Measurements from ENCODE around the gene VCL.
"Not testable (repeated sequence)": the region's sequence is repeated elsewhere in the genome, so short reads cannot be mapped to it uniquely, and the experiment has no call there.

The VCL gene

GRCh38 chr10:73973427-73973826, 24.5 kb upstream of the VCL start:
- no peak for DNase-seq

GRCh38 chr10:73974309-73974946, 23.5 kb upstream of the VCL start:
- DNase-seq, result no peak

GRCh38 chr10:73975388-73975787, 22.5 kb upstream of the VCL start:
- DNase-seq, result no peak

- no peak for DNase-seq
These were observed 18.6 kb upstream of the VCL start for GRCh38 chr10:73979141-73979808.

- DNase-seq, result no peak
These were observed 18.0 kb upstream of the VCL start for GRCh38 chr10:73979809-73980433.

- DNase-seq, result no peak
These were observed 16.1 kb upstream of the VCL start for GRCh38 chr10:73981812-73982211.

- no peak for DNase-seq
These were observed 14.5 kb upstream of the VCL start for GRCh38 chr10:73983096-73984047.

GRCh38 chr10:73989594-73990150, 8.2 kb upstream of the VCL start:
- no peak for DNase-seq

- no peak for DNase-seq
These were observed 6.6 kb upstream of the VCL start for GRCh38 chr10:73991203-73991883.

- DNase-seq, result no peak
These were observed 6.1 kb upstream of the VCL start for GRCh38 chr10:73991884-73992245.

GRCh38 chr10:73992899-73993788, 4.8 kb upstream of the VCL start:
- no peak for DNase-seq

GRCh38 chr10:73995035-73995358, 2.9 kb upstream of the VCL start:
- no peak for DNase-seq

- no peak for DNase-seq
These were observed 492 bp upstream of the VCL start for GRCh38 chr10:73997461-73997786.

GRCh38 chr10:73998623-73998928, 660 bp downstream of the VCL start:
- no peak for DNase-seq

- peak; percentile 0 to 3 for DNase-seq
These were observed 1.2 kb downstream of the VCL start for GRCh38 chr10:73998929-73999691.

GRCh38 chr10:73999703-74000102, 1.8 kb downstream of the VCL start:
- DNase-seq, result no peak

GRCh38 chr10:74000244-74000643, 2.3 kb downstream of the VCL start:
- not testable (repeated sequence) for DNase-seq

GRCh38 chr10:74000892-74001669, 3.2 kb downstream of the VCL start:
- no peak for DNase-seq

GRCh38 chr10:74006269-74006668, 8.4 kb downstream of the VCL start:
- DNase-seq, result no peak

GRCh38 chr10:74008212-74008731, 10.4 kb downstream of the VCL start:
- no peak for DNase-seq
